NCI-H2196 (cell line): ENCODE measurements around the gene TMEM80.
"Not testable (repeated sequence)": the region's sequence is repeated elsewhere in the genome, so short reads cannot be mapped to it uniquely, and the experiment has no call there.

Experiments used
- DNase-seq: peaks from one replicate; lab custom pipeline; 2025; ENCODE audit not compliant: unreplicated experiment; lab: John Stamatoyannopoulos, UW

Gene TMEM80

DNA sequence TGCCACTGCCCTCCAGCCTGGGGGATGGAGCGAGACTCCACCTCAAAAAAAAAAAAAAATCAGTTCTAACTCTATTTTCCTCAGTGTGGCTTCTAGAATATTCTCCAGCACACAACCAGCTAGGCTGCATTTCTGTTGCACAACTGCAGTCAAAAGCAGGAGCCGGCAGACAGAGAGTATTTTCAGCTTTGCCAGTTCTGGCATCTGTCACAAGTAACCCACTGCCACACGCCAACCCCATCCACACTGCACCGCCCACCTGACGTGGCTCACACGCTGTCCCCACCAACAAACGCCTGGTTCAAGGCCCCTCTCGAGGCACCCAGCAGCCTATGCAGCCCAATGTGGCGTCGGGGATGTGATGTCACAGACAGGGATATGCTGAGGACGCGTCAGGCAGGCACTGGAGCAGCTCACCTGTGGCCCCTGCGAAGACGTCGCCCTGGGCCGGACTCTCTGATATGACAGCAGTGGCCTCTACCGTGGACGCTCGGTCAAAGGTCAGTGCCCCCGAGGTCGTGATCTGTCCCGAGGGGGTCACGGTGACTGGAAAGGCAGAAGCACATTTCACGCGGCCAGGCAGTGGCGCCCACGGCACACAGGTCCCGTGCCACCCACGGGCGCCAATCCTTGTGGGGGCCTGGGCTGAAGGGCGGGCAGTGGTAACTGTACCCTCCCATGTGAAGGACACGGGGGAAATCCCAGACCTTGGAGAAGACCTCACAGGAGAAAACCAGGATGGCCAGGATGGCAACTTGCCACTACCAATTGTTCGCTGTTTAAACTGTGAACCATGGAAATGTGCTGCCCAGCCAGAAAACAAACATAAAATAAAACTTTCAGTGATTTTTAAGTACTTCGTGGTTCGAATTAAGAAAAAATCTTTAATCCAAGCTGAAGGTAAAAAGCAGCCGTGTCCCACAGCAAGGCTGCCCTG is 16.1 kb upstream of the TMEM80 start:
- DNase-seq, result no peak

DNA sequence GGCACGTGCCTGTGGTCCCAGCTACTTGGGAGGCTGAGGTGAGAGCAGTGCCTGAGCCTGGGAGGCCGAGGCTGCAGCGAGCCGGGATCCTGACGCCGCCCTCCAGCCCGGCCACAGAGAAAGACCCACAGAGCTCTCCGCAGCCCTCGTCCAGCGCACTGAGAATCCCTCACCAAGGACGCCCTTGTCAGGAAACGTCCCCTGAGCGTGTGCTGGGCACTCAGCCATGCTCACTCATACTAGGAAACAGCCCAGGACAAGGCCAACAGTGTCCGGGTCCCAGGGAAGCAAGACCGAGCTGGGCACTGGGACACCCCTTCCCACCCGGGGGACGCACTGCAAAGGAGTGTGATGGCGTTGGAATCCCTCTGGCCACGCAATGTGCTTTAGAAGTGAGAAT is 15.1 kb upstream of the TMEM80 start:
- DNase-seq, result no peak

DNA sequence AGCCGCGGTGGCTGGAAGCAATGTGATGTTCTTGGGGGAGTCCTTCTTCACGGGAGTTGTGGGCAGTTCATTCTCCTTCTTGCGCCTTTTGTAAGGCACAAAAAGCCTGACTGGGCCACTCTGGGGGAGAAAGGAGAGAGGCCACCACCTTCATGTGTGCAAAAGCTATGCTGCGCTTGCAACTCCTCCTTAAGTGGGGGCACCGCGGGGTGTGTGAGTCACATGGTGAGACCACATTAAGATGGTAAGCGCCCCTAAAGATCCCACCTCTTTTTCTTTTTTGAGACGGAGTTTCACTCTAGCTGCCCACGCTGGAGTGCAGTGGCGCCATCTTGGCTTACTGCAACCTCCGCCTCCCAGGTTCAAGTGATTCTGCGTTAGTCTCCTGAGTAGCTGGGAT is 14.6 kb upstream of the TMEM80 start:
- DNase-seq, result no peak

DNA sequence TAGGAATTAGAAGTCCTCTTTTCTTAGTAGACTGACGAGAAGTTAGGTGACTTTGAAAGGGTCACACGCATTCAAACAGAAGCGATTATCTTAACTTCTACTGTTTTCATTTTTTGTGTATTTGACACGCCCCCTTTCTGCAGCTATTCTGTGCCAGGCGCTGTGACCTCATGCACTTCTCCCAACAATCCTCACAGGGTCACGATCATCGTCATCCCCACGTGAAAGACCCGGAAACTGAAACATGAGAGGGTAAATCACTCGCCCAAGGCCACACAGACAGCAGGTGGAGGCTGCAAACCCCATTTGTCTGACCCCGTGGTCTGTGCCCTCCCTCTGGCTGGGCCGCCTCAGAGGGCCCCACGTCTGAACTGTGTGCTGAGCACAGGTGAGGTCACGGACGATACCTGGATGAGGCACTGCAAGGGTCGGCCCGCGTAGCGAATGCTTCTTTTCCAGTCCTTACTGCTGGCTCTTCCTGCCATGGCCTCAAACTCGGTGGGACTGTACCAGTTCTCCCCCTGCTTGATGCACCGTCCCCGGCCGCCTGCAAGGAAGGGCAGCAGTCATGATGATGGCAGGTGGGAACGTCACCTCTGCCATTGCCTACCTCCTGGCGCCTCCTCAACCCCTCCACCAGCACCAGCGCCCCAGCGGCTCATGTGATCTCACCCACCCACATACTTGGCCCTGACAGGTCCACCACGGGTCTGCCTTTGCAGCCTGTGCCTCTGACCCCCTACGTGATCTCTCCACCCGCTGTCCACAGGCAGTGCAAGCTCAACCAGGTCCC is 9.0 kb upstream of the TMEM80 start:
- DNase-seq, result no peak

DNA sequence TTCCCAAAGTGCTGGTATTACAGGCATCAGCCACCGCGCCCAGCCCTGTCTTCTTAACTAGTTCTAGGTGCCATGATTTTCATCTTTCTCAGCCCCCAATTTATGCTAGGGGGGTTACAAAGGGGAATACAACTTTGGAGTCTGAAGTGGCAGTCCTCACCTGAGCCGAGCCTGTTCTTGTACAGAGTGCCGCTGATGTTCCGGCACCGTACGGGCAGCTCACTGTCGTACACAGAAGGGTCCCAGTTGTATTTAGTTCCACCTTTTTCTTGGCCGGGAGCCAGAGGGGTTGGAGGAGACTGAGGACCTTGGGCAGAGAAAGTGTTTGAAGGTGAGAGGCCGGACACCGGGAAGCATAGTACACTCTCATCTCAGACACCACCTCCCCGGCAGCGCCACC is 7.9 kb upstream of the TMEM80 start:
- no peak for DNase-seq

DNA sequence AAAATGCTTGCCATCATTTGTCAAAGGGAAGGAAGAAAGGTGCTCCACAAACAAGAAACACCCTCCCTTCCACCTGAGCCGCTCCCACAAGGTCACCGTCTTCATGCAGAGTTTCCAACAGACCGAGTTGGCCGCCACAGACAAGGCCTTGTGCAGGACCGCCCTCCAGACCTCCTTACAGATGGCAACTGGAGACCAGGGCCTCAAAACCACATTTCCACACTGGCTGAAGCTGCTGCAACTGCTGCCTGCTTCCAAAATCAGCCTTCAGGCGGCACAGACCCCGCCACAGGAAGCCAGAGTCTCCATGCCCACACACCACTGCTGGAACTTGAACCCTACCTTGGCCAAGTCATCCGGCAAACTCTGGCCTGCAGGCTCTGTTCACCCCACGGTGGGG is 6.9 kb upstream of the TMEM80 start:
- DNase-seq, result no peak

DNA sequence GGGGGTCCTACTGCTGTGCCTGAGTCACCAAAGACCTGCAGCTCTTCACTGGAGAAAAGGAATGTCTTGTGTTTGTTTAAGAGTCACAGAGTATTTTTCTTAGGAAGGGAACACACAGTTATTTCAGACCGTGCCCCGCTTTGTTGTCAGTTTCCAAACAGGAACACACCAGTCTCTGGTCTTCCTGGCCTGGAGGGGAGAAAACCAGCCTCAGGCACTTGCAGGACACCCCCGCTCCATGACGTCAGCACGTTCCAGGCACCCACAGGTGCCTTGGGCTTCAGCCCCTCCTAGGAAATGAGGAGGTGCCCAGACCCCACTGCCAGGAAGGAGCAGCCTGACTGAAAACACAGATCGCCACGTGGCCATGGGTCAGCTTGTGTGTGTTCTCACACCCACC is 6.0 kb upstream of the TMEM80 start:
- DNase-seq, result no peak

DNA sequence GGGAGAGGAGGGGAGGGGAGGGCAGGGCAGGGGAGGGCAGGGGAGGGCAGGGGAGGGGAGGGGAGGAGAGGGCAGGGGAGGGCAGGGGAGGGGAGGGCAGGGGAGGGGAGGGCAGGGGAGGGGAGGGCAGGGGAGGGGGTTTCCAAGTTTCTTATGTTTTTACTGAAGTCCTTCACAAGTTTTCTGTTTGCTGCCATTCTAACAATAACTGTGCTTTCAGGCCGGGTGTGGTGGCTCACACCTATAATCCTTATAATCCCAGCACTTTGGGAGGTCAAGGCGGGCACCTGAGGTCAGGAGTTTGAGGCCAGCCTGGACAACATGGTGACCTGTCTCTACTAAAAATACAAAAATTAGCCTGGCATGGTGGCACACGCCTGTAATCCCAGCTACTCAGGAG is 5.4 kb upstream of the TMEM80 start:
- not testable (repeated sequence) for DNase-seq

DNA sequence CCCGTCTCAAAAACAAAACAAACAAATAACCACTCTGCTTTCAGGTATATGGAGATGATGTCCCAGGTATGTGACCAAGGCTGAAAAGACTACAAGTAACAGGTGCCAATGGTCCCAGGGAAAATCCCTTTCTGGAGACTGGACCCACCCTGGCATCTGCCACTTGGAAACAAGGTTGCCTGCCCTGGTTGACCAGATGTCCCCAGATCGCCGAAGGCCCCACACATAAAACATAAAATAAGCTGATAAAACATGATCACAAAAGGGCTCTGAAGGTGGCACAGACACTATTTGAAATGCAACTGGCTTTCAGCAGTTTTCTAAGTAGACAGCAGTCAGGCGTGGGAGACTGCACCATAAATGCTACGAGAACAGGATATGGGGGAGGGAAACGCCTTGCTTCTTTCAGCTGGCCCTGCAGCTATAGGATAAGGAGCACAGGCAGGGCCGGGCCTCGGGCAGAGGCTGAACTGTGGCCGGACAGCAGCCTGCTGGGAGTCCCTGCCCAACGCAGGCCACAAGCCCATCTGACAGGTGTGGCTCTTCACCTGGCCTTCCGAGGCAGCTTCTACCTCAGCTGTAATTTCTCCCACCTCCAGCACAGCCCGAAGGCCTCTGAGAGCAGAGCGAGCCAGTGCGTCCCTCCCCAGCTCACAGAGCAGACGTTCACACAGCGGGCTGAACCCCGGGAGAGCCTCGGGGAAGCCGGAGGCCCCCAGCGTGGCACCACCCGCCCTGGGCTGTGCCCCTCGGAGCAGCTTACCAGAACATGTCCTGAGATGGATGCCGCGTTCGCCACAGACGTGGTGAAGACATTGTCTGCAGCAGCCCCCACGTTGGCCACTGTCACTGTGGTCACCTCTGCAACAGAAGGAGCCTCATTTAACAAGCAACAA is 4.6 kb upstream of the TMEM80 start:
- no peak for DNase-seq

DNA sequence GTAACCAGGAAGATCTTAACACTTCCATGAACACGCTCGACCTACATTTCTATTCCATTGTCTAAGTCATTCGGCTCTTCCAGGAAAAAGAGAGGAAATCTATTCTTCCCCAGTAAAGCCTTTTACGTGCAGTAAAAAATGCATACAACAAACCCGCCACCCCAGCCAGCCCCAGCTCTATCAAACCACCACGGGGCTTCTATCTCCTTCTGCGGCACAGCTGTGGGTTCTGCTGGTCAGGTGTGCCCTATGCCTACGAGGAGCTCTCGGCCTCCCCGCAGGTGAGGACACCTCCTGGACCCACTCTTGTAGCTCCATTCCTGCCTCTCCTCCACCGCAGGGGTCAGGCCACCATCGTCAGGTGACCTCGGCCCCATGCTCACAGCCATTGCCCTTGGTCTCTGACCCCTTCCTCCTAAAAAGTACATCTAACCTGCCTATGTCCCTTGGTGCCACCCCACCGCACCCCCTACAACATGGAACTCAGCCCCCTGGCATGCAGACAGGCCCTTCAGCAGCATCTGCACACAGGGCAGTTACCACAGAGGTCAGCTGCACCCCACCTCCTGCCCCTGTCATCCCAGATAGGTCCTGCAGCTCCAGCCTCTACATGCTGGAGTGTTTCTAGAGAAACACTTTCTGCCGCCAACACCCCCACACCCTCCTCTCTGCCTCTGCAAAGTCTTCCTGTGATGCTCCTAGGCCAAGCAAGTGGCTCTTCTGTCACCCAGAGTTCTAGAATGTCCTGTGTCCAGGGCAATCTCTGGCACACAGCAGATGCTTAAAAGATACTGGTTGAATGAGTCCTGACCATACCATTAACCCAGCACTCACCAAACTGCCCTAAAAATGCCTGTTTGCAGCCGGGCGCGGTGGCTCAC is 3.7 kb upstream of the TMEM80 start:
- no peak for DNase-seq

DNA sequence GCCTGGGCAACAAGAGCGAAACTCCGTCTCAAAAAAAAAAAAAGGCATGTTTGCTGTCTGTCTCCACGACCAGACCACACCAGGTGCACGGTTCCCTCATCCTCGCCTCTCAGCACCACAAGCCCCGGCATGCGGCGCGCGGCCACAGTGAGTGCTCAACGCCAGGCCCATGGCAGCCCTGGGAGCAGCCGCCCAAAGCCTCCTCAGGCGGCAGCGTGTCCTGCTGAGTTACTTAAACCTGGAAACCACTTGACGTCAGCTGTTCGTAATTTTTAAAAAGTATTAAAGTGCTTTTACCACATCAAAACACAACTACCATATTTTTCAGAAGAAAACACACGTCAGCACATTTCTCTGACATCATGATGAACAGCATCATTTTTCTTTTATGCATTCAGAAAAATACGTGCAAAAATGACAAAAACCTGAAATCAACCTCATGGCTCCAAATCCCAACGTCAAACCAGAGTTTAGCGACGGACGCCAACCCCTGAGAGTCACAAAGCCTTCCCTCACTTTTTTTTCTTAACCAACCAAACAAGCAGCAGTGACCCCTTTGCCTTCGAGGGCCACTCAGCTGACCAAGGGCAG is 2.7 kb upstream of the TMEM80 start:
- DNase-seq, result no peak

DNA sequence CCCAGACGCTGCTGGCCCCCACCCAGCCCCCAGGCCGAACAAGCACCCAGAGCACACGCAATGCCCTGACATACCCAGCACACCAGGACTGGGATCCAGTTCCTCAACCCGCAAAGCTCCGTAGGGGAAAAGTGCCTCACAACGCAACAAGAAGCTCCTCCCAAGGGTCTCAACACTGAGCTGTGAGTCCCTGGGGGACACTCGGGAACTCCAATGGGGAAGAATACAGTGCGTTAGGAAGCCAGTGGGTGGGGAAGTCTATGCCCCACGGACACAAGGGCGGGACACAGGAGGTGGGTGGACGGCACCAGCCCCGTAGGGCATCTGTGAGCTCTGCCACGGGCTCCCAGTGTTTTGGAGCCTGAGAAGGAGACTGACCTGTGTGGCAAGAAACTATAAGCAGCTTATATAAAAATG is 2.2 kb upstream of the TMEM80 start:
- DNase-seq, result no peak

DNA sequence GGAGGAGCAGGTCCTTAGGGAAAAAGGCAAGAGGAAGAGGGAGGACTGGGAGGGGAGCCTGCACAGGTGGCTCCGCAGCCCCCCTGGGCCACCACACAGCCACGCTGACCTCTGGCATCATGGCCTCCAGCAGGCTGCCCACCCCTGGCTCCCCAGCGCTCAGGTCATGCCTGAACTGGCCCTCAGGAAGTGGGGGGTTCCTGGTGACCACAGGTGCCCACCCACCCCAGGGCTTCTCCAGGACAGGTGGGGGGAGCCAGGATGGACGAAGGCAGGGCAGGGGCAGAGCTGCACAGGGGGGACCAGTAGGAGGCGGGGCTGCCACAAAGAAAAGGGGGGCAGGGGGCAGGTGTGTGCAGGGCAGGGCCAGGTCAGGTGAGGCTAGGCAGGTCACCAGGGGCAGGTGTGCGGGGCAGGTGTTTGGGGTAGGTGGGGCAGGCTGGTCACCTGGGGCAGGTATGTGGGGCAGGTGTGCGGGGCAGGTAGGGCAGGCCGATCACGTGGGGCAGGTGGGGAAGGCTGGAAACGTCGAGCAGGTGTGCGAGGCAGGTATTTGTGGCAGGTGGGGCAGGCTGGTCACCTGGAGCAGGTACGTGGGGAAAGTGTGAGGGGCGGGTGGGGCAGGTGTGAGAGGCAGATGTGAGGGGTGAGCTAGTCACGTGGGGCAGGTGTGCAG is 1.6 kb upstream of the TMEM80 start:
- DNase-seq, result peak; percentile 78

DNA sequence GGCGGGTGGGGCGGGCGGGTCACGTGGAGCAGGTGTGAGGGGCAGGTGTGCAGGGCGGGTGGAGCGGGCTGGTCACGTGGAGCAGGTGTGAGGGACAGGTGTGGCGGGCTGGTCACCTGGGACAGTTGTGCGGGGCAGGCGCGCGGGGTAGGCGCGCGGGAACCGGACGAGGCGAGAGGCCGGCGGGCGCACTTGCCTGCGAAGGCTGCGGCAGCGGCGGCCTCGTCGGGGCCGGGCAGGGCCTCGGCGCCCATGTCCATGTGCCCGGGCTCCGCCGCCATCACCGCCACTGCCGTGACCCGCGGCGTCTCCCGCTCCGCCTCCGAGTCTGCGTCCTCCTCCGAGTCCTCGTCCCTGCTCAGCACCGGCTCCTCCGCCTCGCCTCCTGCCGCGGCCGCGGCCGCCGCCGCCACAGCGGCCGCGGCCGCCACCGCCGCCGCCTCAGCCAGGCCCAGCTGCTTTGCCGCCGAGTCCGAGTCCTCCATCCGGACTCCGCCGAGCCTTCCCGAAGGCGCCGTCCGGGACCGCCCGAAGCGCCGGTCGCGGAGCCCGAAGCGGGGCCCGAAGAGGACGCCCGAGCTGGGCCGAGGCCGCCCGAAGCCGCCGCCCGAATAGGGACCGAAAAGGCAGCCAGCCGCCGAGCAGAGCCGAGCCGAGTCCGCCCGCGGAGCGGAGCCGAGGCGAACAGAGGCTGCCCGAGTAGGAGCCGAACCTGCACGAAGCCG is 891 bp upstream of the TMEM80 start, which contains the start of gene DEAF1:
Gene DEAF1 (minus strand): TSS at position 660 of the 725 bp plus-strand sequence. CDS start 175 bp downstream, at position 485.
- DNase-seq, result peak; percentile 98

DNA sequence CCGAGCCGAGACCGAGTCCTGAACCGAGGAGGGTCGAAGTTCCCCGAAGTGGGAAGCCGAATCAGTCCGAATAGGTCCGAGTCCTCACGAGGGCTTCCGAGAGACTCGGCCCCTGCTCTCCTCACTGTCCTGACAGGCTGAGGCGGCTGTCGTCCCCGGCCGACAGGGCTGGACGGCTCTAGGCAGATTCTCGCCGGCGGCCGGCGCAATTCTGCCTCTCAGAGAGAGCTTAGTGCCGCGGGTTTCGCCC is 403 bp upstream of the TMEM80 start:
- DNase-seq, result no peak

DNA sequence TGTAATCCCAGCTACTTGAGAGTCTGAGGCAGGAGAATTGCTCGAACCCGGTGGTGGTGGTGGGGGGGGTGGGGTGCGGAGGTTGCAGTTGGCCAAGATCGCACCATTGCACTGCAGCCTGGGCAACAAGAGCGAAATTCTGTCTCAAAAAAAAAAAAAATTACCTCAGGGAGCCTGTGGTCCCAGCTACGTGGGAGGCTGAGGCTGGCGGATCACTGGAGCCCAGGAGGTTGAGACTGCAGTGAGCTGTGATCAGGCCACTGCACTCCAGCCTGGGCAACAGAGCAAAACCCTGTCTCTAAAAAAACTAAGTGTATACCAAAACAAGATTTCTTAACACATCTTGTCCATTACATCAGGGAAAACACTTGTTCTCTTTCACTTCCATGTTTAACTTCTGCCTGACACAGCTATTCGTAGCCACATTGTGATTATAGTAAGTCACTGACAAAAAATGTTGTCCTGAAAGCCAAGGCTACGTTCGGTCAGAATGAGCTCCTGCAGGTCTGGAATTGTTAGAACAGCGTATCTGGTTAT is 1.4 kb downstream of the TMEM80 start:
- no peak for DNase-seq

DNA sequence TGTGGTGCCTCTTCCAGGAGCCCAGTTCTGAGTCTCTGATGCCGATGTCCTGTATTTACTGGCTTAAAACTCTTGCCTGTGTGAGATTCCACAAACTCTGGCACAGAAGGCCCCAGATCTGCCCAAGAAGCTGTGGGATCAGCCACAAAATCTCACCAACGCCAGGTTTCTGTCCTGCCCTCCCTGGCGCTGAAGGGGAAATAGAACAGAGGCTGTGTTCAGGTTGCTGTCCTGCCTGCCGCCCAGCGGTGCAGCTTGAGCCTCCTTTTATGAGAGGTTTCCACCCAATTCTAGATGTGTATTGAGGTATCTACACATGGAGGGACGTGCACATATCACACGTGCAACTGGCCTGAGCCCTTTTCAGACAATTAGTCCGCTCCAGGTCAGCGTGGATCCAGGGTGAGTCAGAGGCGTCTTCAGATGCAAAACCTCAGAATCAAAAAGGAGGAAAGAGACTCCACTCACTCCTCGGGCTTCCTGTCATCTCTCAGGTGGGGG is 2.2 kb downstream of the TMEM80 start:
- no peak for DNase-seq

DNA sequence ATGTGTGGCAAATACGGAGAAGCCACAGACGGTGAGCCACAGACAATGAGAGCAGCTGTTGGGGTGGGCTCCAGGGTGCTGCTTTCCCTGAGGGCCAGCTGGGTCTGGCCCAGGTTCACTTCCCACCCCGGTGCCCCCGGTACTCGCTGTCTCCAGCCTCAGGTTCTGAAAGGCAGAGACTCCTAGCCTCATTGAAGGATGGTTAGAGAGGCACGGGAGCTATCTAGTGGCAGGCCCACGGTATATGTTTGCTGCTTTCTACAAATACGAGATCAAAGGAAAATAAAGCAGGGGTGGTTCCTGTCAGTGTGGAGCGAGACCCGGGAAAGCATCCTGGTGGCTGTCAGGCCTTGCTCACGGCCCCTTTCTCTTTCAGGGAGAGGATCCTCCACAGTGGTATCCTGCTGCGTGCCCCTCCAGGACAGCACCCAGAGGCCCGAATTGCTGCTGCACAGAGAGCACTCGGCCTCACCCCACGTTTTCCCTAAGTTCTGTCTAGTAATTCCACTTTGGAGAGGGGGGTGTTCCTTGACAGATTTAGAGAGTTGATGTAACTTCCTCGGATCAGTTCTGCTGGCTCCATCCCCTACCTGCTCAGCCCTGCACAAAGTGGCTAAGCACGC is 3.0 kb downstream of the TMEM80 start:
- no peak for DNase-seq
